A549 (cell line): ENCODE measurements around the gene ADO.

Source experiments
- CTCF ChIP-seq: fragments of >200 bp; sonication (Bioruptor Twin); formaldehyde crosslinking; IDR thresholded peaks from 3 replicates; pipeline ENCODE4 v1.5.1; 2016
- HDAC2 ChIP-seq: fragments of 200-600 bp; sonication (generic); IDR thresholded peaks from 2 replicates; pipeline ENCODE4 v1.6.1; 2016
- HOXA7 ChIP-seq: fragments of 250-450 bp; sonication (Bioruptor Pico); IDR thresholded peaks from 2 replicates; pipeline ENCODE4 v1.5.0; 2020; ENCODE audit warnings: mild to moderate bottlenecking, moderate library complexity
- KDM1A ChIP-seq: fragments of 200-600 bp; sonication (generic); IDR thresholded peaks from 2 replicates; pipeline ENCODE4 v1.6.1; 2016; ENCODE audit warnings: low read depth, mild to moderate bottlenecking
- NPAS2 ChIP-seq: fragments of 250-450 bp; sonication (Bioruptor Pico); IDR thresholded peaks from 2 replicates; pipeline ENCODE4 v1.8.0; 2022; ENCODE audit warnings: mild to moderate bottlenecking, moderate library complexity, borderline replicate concordance
- POLR2A ChIP-seq: IDR thresholded peaks from 2 replicates; pipeline ENCODE4 v1.6.1; 2012; ENCODE audit warnings: mild to moderate bottlenecking, low read length
- RAD21 ChIP-seq, 2 experiments: fragments of >200 bp in 1 of 2; sonication (Bioruptor Twin) in 1 of 2; formaldehyde crosslinking in 1 of 2; IDR thresholded peaks in 1 of 2; conservative IDR thresholded peaks in 1 of 2; 2 replicates in 1 of 2; 3 replicates in 1 of 2; pipeline ENCODE4 v1.6.1; 2012 to 2018; ENCODE audit warnings: inconsistent platforms in 1 of 2
- RCOR1 ChIP-seq: fragments of 150-350 bp; IDR thresholded peaks from 2 replicates; pipeline ENCODE4 v1.6.1; 2014; ENCODE audit warnings: antibody characterized with exemption, low read length, low read depth
- SMC3 ChIP-seq: fragments of >200 bp; sonication (Bioruptor Twin); formaldehyde crosslinking; IDR thresholded peaks from 3 replicates; pipeline ENCODE4 v1.6.1; 2018; ENCODE audit warnings: inconsistent platforms
- TF ChIP-seq, protein P1 (sequence below): fragments of 150-350 bp; IDR thresholded peaks from 2 replicates; pipeline ENCODE4 v1.6.1; 2014; ENCODE audit warnings: low read depth, mild to moderate bottlenecking, low read length

DNA sequence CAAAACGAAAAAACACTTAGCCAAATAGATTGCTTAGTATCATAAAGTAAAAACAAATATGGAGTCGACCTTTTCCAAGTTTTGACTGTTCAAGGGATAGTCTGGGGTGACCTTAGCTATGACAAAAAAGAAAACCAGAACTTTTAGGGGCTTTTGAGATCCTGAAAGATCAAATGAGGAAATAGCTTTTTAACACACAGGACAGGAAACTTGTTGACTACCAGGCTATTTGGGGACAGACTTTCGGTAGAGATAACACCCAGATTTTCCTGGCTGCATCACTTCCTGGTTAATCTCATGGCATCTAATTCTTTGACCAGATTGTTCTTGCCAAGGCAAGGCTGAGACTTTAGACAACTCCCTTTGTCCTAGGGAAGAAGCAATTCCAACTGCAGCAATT lies 46.1 kb downstream of the ADO start:
- TF ChIP-seq SMC3 (no peak), HDAC2 (no peak), CTCF (no peak), POLR2A (no peak), KDM1A (no peak), RAD21 (conservative IDR thresholded peaks at IDR 0.05 in 1 of 2, IDR thresholded peaks at IDR 0.05 in 1 of 2) (no peak), RCOR1 (no peak), NPAS2 (CRISPR knock-in tag) (no peak), HOXA7 (no peak)
- TF ChIP-seq, protein P1, sequence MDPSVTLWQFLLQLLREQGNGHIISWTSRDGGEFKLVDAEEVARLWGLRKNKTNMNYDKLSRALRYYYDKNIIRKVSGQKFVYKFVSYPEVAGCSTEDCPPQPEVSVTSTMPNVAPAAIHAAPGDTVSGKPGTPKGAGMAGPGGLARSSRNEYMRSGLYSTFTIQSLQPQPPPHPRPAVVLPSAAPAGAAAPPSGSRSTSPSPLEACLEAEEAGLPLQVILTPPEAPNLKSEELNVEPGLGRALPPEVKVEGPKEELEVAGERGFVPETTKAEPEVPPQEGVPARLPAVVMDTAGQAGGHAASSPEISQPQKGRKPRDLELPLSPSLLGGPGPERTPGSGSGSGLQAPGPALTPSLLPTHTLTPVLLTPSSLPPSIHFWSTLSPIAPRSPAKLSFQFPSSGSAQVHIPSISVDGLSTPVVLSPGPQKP: no peak
